Osteoblast (primary cell): ENCODE data around the gene CSF3. TPM values are rescaled to one million over a fixed set of nuclear protein-coding genes. Genes with fewer than 3 reads are reported as not detected.

Experiments
- DNase-seq: peaks from one replicate; pipeline ENCODE4 v3.0.0; 2011; ENCODE audit warnings: low spot score, mixed read lengths; ENCODE audit not compliant: insufficient read length; ENCODE audit errors: missing footprints
- H2AFZ ChIP-seq: 2 replicates; pipeline ENCODE4 v1.6.0; 2011; ENCODE audit warnings: mild to moderate bottlenecking, low read length
- H3K27ac ChIP-seq: 2 replicates; pipeline ENCODE4 v1.5.1; 2011; ENCODE audit warnings: mild to moderate bottlenecking, low read depth, low read length, moderate library complexity
- H3K27me3 ChIP-seq: 2 replicates; pipeline ENCODE4 v1.6.0; 2012; ENCODE audit warnings: mild to moderate bottlenecking, control low read depth, inconsistent platforms, low read length, moderate library complexity; ENCODE audit not compliant: insufficient read depth
- H3K36me3 ChIP-seq: 2 replicates; pipeline ENCODE4 v1.5.1; 2011; ENCODE audit warnings: mild to moderate bottlenecking, low read length, control low read depth, moderate library complexity; ENCODE audit not compliant: insufficient read depth
- H3K4me1 ChIP-seq: 2 replicates; pipeline ENCODE4 v1.5.1; 2011; ENCODE audit warnings: mild to moderate bottlenecking, low read length, control low read depth, moderate library complexity; ENCODE audit not compliant: insufficient read depth
- H3K4me2 ChIP-seq: 2 replicates; pipeline ENCODE4 v1.6.0; 2011; ENCODE audit warnings: mild to moderate bottlenecking, low read length; ENCODE audit not compliant: insufficient read depth
- H3K4me3 ChIP-seq: fragments of 200-600 bp; sonication (generic); 3 replicates; pipeline ENCODE4 v1.5.1; 2012; ENCODE audit warnings: mild to moderate bottlenecking, low read length, inconsistent platforms; ENCODE audit not compliant: insufficient read depth
- H3K79me2 ChIP-seq: 2 replicates; pipeline ENCODE4 v1.6.0; 2012; ENCODE audit warnings: mild to moderate bottlenecking, low read length, control low read depth, inconsistent platforms; ENCODE audit not compliant: insufficient read depth
- H3K9me3 ChIP-seq: 2 replicates; pipeline ENCODE4 v1.5.1; 2011; ENCODE audit warnings: low read depth, low read length, control low read depth
- H4K20me1 ChIP-seq: 2 replicates; pipeline ENCODE4 v1.6.0; 2012; ENCODE audit warnings: mild to moderate bottlenecking, low read length, control low read depth; ENCODE audit not compliant: insufficient read depth
- CTCF ChIP-seq: IDR thresholded peaks from 2 replicates; pipeline ENCODE4 v1.5.1; 2011; ENCODE audit warnings: mild to moderate bottlenecking, low read depth, low read length, moderate library complexity; ENCODE audit errors: extremely low read depth
- total RNA-seq: library from RNA; depleted of rRNA; stranded (reverse); fragments of >200 nt; gene quantifications from 2 replicates; pipeline ENCODE4 v1.2.3, GENCODE V29; 2012

The CSF3 gene
- total RNA-seq = not detected in 2 replicates

- DNase-seq = peak; percentile 87
- Histone ChIP-seq H3K79me2 (no peaks in the 10 kb centered on the region), H2AFZ (no peak within 1 kb of the TSS), H3K4me3 (no peak within 1 kb of the TSS), H3K27ac (no peak within 1 kb of the TSS), H3K4me1 (peaks cover 9% of the 10 kb centered on the region), H3K27me3 (no peaks in the 10 kb centered on the region), H4K20me1 (no peaks in the 10 kb centered on the region), H3K4me2 (no peak within 1 kb of the TSS), H3K9me3 (no peaks in the 10 kb centered on the region), H3K36me3 (peaks cover 8% of the 10 kb centered on the region)
- TF ChIP-seq CTCF = no peak
Observed at GRCh38 chr17:40015005-40015997, at the start of gene CSF3. Gene CSF3, plus strand, starts transcription at chr17:40015440. Its CDS starts 35 bp downstream, at chr17:40015475.

- Histone ChIP-seq H3K9me3 (no peaks in the 10 kb centered on the region), H3K79me2 (no peaks in the 10 kb centered on the region), H3K27me3 (peaks cover 25% of the 10 kb centered on the region), H3K4me1 (no peaks in the 10 kb centered on the region), H3K27ac (no peak overlapping the region), H3K36me3 (no peaks in the 10 kb centered on the region), H2AFZ (no peak overlapping the region), H3K4me3 (no peak overlapping the region), H3K4me2 (no peak overlapping the region), H4K20me1 (no peaks in the 10 kb centered on the region)
- DNase-seq = no peak
- no peak for TF ChIP-seq CTCF
Observed at GRCh38 chr17:39966771-39967170, 48.5 kb upstream of the CSF3 start.

GRCh38 chr17:39968761-39969160, 46.5 kb upstream of the CSF3 start:
- peaks cover 25% of the 10 kb centered on the region for H3K27me3 ChIP-seq
- H4K20me1 ChIP-seq = no peaks in the 10 kb centered on the region

More at GRCh38 chr17:39968761-39969160, 46.5 kb upstream of the CSF3 start:
- DNase-seq = no peak
- Histone ChIP-seq H3K79me2 (no peaks in the 10 kb centered on the region), H3K36me3 (no peaks in the 10 kb centered on the region), H2AFZ (no peak overlapping the region), H3K4me3 (no peak overlapping the region), H3K9me3 (no peaks in the 10 kb centered on the region), H3K4me1 (peaks cover 11% of the 10 kb centered on the region), H3K4me2 (no peak overlapping the region), H3K27ac (no peak overlapping the region)
- no peak for TF ChIP-seq CTCF
